Calu3 (cell line): Measurements from ENCODE around the gene GBF1. TPM values are rescaled to one million over a fixed set of nuclear protein-coding genes. Genes with fewer than 3 reads are reported as not detected.

Experiments used
- BruUV-seq: library from RNA; stranded (reverse); fragments of 400-500 nt; replicated peaks from 2 replicates; lab custom pipeline; 2021; lab: Mats Ljungman, UMichigan
- CTCF ChIA-PET: fragments of 300-600 bp; sonication (Branson Sonifier 250); formaldehyde crosslinking; loops from one replicate; lab custom pipeline; 2022; ENCODE audit warnings: antibody characterized with exemption; lab: Charles Lee
- DNase-seq: peaks from one replicate; pipeline ENCODE4 v3.0.0; 2022
- H3K27ac Mint-ChIP-seq: one replicate; pipeline ENCODE4 v1.8.0; 2022; ENCODE audit warnings: mixed read lengths; ENCODE audit not compliant: unreplicated experiment
- H3K27me3 Mint-ChIP-seq: one replicate; pipeline ENCODE4 v1.8.0; 2022; ENCODE audit warnings: mixed read lengths; ENCODE audit not compliant: unreplicated experiment
- H3K36me3 Mint-ChIP-seq: one replicate; pipeline ENCODE4 v1.8.0; 2022; ENCODE audit warnings: mild to moderate bottlenecking, moderate library complexity, mixed read lengths; ENCODE audit not compliant: insufficient read depth, unreplicated experiment
- H3K4me1 Mint-ChIP-seq: one replicate; pipeline ENCODE4 v1.8.0; 2022; ENCODE audit warnings: mild to moderate bottlenecking, low read depth, mixed read lengths; ENCODE audit not compliant: unreplicated experiment
- H3K4me3 Mint-ChIP-seq: one replicate; pipeline ENCODE4 v1.8.0; 2022; ENCODE audit warnings: mild to moderate bottlenecking, low read depth, moderate library complexity, mixed read lengths; ENCODE audit not compliant: unreplicated experiment
- H3K9me3 Mint-ChIP-seq: one replicate; pipeline ENCODE4 v1.8.0; 2022; ENCODE audit warnings: low read depth, mixed read lengths; ENCODE audit not compliant: unreplicated experiment
- CTCF ChIP-seq: fragments of 200-600 bp; IDR thresholded peaks from one replicate; pipeline ENCODE4 v1.8.0; 2022; ENCODE audit warnings: antibody characterized with exemption; ENCODE audit not compliant: unreplicated experiment
- intact Hi-C: fragments of 100-400 bp; cut with micrococcal nuclease; formaldehyde crosslinking; loops from one replicate; pipeline ENCODE4 v1.10.0; 2022; ENCODE audit not compliant: unreplicated experiment
- total RNA-seq: library from RNA; stranded (reverse); gene quantifications from 2 replicates; pipeline ENCODE4 v1.2.3, GENCODE V29; 2022

The GBF1 gene
- total RNA-seq, 1 experiment from 2014 or later = 36.1 TPM

- intact Hi-C loops = no loop called here
- Mint-ChIP-seq H3K27ac (no peak overlapping the region), H3K27me3 (no peaks in the 10 kb centered on the region), H3K36me3 (peaks cover 52% of the 10 kb centered on the region), H3K9me3 (no peaks in the 10 kb centered on the region), H3K4me3 (no peak overlapping the region), H3K4me1 (peaks cover 12% of the 10 kb centered on the region)
- CTCF ChIA-PET = no interaction called here
- no peak for TF ChIP-seq CTCF
- no TSS peak for BruUV-seq
- DNase-seq = no peak
These were observed 153.1 kb downstream of the GBF1 start for GRCh38 chr10:102398172-102399020.

GRCh38 chr10:102399217-102400021 is 154.1 kb downstream of the GBF1 start:
- no peak for TF ChIP-seq CTCF
- Mint-ChIP-seq H3K4me1 (peaks cover 12% of the 10 kb centered on the region), H3K27ac (no peak overlapping the region), H3K9me3 (no peaks in the 10 kb centered on the region), H3K4me3 (no peak overlapping the region), H3K27me3 (no peaks in the 10 kb centered on the region), H3K36me3 (peaks cover 43% of the 10 kb centered on the region)
- intact Hi-C loops = no loop called here
- BruUV-seq = no TSS peak
- no peak for DNase-seq
- CTCF ChIA-PET = no interaction called here

- DNase-seq = no peak
- CTCF ChIA-PET = no interaction called here
- no peak for TF ChIP-seq CTCF
- no peak overlapping the region for H3K4me3 Mint-ChIP-seq
- H3K27ac Mint-ChIP-seq = peak overlapping the region; percentile 39
- H3K36me3 Mint-ChIP-seq = peaks cover 36% of the 10 kb centered on the region
- H3K9me3 Mint-ChIP-seq = no peaks in the 10 kb centered on the region
- peaks cover 12% of the 10 kb centered on the region for H3K4me1 Mint-ChIP-seq
- intact Hi-C loops = no loop called here
- H3K27me3 Mint-ChIP-seq = no peaks in the 10 kb centered on the region
- no TSS peak for BruUV-seq
These were observed 154.7 kb downstream of the GBF1 start for GRCh38 chr10:102400076-102400475.

GRCh38 chr10:102400598-102401341 is 155.4 kb downstream of the GBF1 start:
- no peaks in the 10 kb centered on the region for H3K27me3 Mint-ChIP-seq
- no peak for DNase-seq
- peak overlapping the region; percentile 39 for H3K27ac Mint-ChIP-seq
- CTCF ChIA-PET = no interaction called here
- no peaks in the 10 kb centered on the region for H3K9me3 Mint-ChIP-seq
- TF ChIP-seq CTCF = no peak
- intact Hi-C loops = no loop called here
- H3K4me1 Mint-ChIP-seq = peaks cover 12% of the 10 kb centered on the region
- BruUV-seq = no TSS peak
- peaks cover 35% of the 10 kb centered on the region for H3K36me3 Mint-ChIP-seq
- no peak overlapping the region for H3K4me3 Mint-ChIP-seq
